CD4-positive, alpha-beta T cell (primary cell): ENCODE results near the gene ALAS1. TPM values are rescaled to one million over a fixed set of nuclear protein-coding genes. Genes with fewer than 3 reads are reported as not detected.

ENCODE experiments used
- ATAC-seq: fragments of 200-7000 bp; cut with Tn5 transposase; one replicate; pipeline ENCODE4 v1.10.0; 2022; ENCODE audit warnings: mild to moderate bottlenecking; ENCODE audit not compliant: poor library complexity
- CTCF ChIA-PET: fragments of 350-600 bp; sonication (Branson Sonifier 250); formaldehyde crosslinking; loops from one replicate; lab custom pipeline; 2021; ENCODE audit warnings: antibody characterized with exemption, inconsistent platforms; lab: Charles Lee
- POLR2A ChIA-PET: fragments of 350-600 bp; sonication (Branson Sonifier 250); formaldehyde crosslinking; loops from one replicate; lab custom pipeline; 2021; ENCODE audit warnings: antibody characterized with exemption, inconsistent platforms; lab: Charles Lee
- DNase-seq, 14 experiments: peaks; one replicate each; pipeline ENCODE4 v3.0.0-alpha.2; 2013 to 2020; ENCODE audit warnings: mixed read lengths in 2 of 14
- H3K27ac ChIP-seq, 2 donors: one replicate each; pipeline versions ENCODE4 v1.5.1 to v1.7.0; 2013; ENCODE audit warnings: low read length in 2 of 2, low read depth in 1 of 2, mild to moderate bottlenecking in 1 of 2
- H3K27me3 ChIP-seq, 2 experiments: 1 replicate in 1 of 2; 2 replicates in 1 of 2; pipeline versions ENCODE4 v1.6.1 to v1.7.0; 2013; ENCODE audit warnings: low read length in 2 of 2, control low read depth in 1 of 2, mild to moderate bottlenecking in 1 of 2, moderate library complexity in 1 of 2; ENCODE audit not compliant: insufficient read depth in 2 of 2, control insufficient read depth in 1 of 2
- H3K36me3 ChIP-seq: one replicate; pipeline ENCODE4 v1.6.1; 2013; ENCODE audit warnings: low read length, control low read depth; ENCODE audit not compliant: insufficient read depth
- H3K4me1 ChIP-seq: one replicate; pipeline ENCODE4 v1.6.1; 2013; ENCODE audit warnings: low read length, control low read depth; ENCODE audit not compliant: insufficient read depth
- H3K4me3 ChIP-seq: one replicate; pipeline ENCODE4 v1.5.1; 2013; ENCODE audit warnings: mild to moderate bottlenecking, low read length, moderate library complexity
- H3K9me3 ChIP-seq, 2 experiments: 1 replicate in 1 of 2; 2 replicates in 1 of 2; pipeline versions ENCODE4 v1.6.1 to v1.7.0; 2013; ENCODE audit warnings: low read length in 2 of 2, mild to moderate bottlenecking in 2 of 2, control low read depth in 1 of 2, moderate library complexity in 1 of 2; ENCODE audit not compliant: control insufficient read depth in 1 of 2, insufficient read depth in 1 of 2
- H3K27ac Mint-ChIP-seq: one replicate; pipeline ENCODE4 v1.8.0; 2020; ENCODE audit warnings: mixed read lengths
- H3K27me3 Mint-ChIP-seq: one replicate; pipeline ENCODE4 v1.8.0; 2021; ENCODE audit warnings: mixed read lengths
- H3K36me3 Mint-ChIP-seq: one replicate; pipeline ENCODE4 v1.8.0; 2021; ENCODE audit warnings: low read depth, mixed read lengths
- H3K4me1 Mint-ChIP-seq: one replicate; pipeline ENCODE4 v1.8.0; 2021; ENCODE audit warnings: low read depth, mixed read lengths
- H3K4me3 Mint-ChIP-seq: one replicate; pipeline ENCODE4 v1.8.0; 2020; ENCODE audit warnings: mild to moderate bottlenecking, mixed read lengths
- H3K9me3 Mint-ChIP-seq: one replicate; pipeline ENCODE4 v1.8.0; 2020; ENCODE audit warnings: mixed read lengths
- CTCF ChIP-seq: fragments of 200-600 bp; IDR thresholded peaks from one replicate; pipeline ENCODE4 v1.8.0; 2022; ENCODE audit warnings: antibody characterized with exemption, mild to moderate bottlenecking
- intact Hi-C, 2 experiments: fragments of 100-400 bp; cut with DNase I in 1 of 2; cut with micrococcal nuclease in 1 of 2; formaldehyde crosslinking; loops; one replicate each; pipeline versions ENCODE4 v1.15.1 to v1.9.0; 2023 to 2025; cut with DNase I, micrococcal nuclease
- total RNA-seq, 174 experiments: library from RNA in 2 of 174; stranded (reverse) in 2 of 174; gene quantifications; one replicate each; pipeline ENCODE4 v1.2.3 and lab custom pipeline; 2021 to 2026

ALAS1 gene
- total RNA-seq, 2 experiments from 2014 or later: 6.0 to 7.0 TPM

DNA sequence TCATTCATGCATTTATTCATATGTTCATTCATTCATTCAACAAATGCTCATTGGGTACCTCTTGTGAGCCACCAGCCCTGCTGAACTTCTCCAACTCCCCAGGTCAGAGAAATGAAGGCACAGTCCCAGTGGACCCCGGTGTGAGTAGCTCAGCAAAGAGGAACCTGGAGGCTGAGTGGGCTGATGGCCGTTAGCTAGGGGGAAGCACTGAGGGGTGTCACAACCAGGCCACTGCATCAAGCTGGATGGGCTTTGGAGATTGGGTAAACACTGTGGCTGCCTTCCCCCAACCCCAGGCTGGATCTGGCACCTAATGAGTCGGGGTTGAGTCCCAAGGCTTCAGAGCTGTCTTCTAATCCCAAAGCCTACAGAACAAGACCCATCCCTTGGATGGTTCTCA lies 12.1 kb upstream of the ALAS1 start:
- H3K9me3 Mint-ChIP-seq: no peaks in the 10 kb centered on the region
- intact Hi-C loops: no loop called here
- no peak overlapping the region for H3K27ac Mint-ChIP-seq

GRCh38 chr3:52186729-52187128 lies 11.2 kb upstream of the ALAS1 start:
- Histone ChIP-seq H3K27me3 (no peaks in the 10 kb centered on the region), H3K4me3 (no peak overlapping the region), H3K27ac (no peak overlapping the region), H3K9me3 (no peaks in the 10 kb centered on the region), H3K4me1 (peaks cover 14% of the 10 kb centered on the region), H3K36me3 (no peaks in the 10 kb centered on the region)
- no peaks in the 10 kb centered on the region for H3K27me3 Mint-ChIP-seq
- H3K27ac Mint-ChIP-seq: no peak overlapping the region
- CTCF ChIA-PET: interaction anchor here (0.6 kb wide), 1 partner anchor 179 kb away, joined by 3 read pairs; no protein-coding TSS in a partner anchor
- no peaks in the 10 kb centered on the region for H3K4me1 Mint-ChIP-seq
- intact Hi-C loops: no loop called here
- POLR2A ChIA-PET: no interaction called here
- H3K36me3 Mint-ChIP-seq: no peaks in the 10 kb centered on the region
- ATAC-seq (no peak), DNase-seq (no peak)
- no peaks in the 10 kb centered on the region for H3K9me3 Mint-ChIP-seq
- no peak overlapping the region for H3K4me3 Mint-ChIP-seq
- no peak for TF ChIP-seq CTCF

More for the DNA sequence above, 12.1 kb upstream of the ALAS1 start:
- no peak for DNase-seq
- Histone ChIP-seq H3K4me1 (peaks cover 16% of the 10 kb centered on the region), H3K36me3 (no peaks in the 10 kb centered on the region), H3K27ac (no peak overlapping the region), H3K4me3 (no peak overlapping the region), H3K27me3 (no peaks in the 10 kb centered on the region), H3K9me3 (no peaks in the 10 kb centered on the region)
- H3K36me3 Mint-ChIP-seq: no peaks in the 10 kb centered on the region
- CTCF ChIA-PET: interaction anchor here (0.6 kb wide), 1 partner anchor 178 kb away, joined by 3 read pairs; no protein-coding TSS in a partner anchor
- no peaks in the 10 kb centered on the region for H3K4me1 Mint-ChIP-seq
- POLR2A ChIA-PET: no interaction called here
- H3K4me3 Mint-ChIP-seq: no peak overlapping the region
- no peaks in the 10 kb centered on the region for H3K27me3 Mint-ChIP-seq
- TF ChIP-seq CTCF: no peak
- no peak for ATAC-seq

DNA sequence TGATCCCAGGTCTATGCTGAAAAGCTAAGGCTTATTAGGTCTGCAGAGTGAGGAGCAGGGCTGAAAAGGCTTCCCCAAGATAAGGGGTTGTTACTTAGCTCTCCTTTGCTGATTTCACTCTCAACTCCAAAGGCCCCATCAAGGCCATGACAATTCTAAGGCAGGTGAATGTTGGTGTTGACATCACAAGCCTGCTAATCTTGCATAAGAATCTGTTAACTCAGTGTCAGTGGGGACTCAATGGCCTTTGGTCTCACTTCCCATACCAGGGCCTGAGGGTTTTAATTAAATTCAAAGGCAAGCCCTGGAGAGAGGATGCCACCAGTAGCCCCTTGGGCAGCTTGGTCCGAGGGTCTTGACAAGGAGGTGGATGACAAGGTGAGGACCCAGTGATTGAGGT lies 9.4 kb upstream of the ALAS1 start:
- CTCF ChIA-PET: no interaction called here
- no peak overlapping the region for H3K27ac ChIP-seq
- no peak for ATAC-seq
- H3K4me3 ChIP-seq: no peak overlapping the region
- intact Hi-C loops: no loop called here
- no peaks in the 10 kb centered on the region for H3K36me3 ChIP-seq
- no peaks in the 10 kb centered on the region for H3K27me3 Mint-ChIP-seq
- H3K9me3 ChIP-seq: no peaks in the 10 kb centered on the region
- no peak overlapping the region for H3K27ac Mint-ChIP-seq
- TF ChIP-seq CTCF: no peak
- no peaks in the 10 kb centered on the region for H3K9me3 Mint-ChIP-seq
- H3K4me1 Mint-ChIP-seq: no peaks in the 10 kb centered on the region
- no peaks in the 10 kb centered on the region for H3K27me3 ChIP-seq
- no peak overlapping the region for H3K4me3 Mint-ChIP-seq
- H3K4me1 ChIP-seq: no peaks in the 10 kb centered on the region
- H3K36me3 Mint-ChIP-seq: no peaks in the 10 kb centered on the region
- no peak for DNase-seq
- POLR2A ChIA-PET: no interaction called here
